Naive thymus-derived CD4-positive, alpha-beta T cell (primary cell): ENCODE measurements around the gene LENG1. TPM values are rescaled to one million over a fixed set of nuclear protein-coding genes. Genes with fewer than 3 reads are reported as not detected.

Source experiments
- ATAC-seq: fragments of 150-1000 bp; cut with Tn5 transposase; 2 replicates; pipeline ENCODE4 v1.10.0; 2021; ENCODE audit warnings: mild to moderate bottlenecking, moderate library complexity
- CTCF ChIA-PET: fragments of 350-600 bp; sonication (Branson Sonifier 250); formaldehyde crosslinking; loops from one replicate; lab custom pipeline; 2021; ENCODE audit warnings: antibody characterized with exemption; lab: Charles Lee
- POLR2A ChIA-PET: fragments of 350-600 bp; sonication (Branson Sonifier 250); formaldehyde crosslinking; loops from one replicate; lab custom pipeline; 2021; ENCODE audit warnings: antibody characterized with exemption, inconsistent platforms; lab: Charles Lee
- DNase-seq, 9 donors: peaks; one replicate each; pipeline versions ENCODE4 v3.0.0 to v3.0.0-alpha.2; 2020 to 2022; ENCODE audit warnings: mixed read lengths in 1 of 9
- H3K27ac ChIP-seq: one replicate; pipeline ENCODE4 v1.7.0; 2013; ENCODE audit warnings: mild to moderate bottlenecking, low read depth, low read length, moderate library complexity
- H3K27me3 ChIP-seq, 2 donors: one replicate each; pipeline ENCODE4 v1.7.0; 2013; ENCODE audit warnings: low read length in 2 of 2, mild to moderate bottlenecking in 2 of 2, moderate library complexity in 2 of 2; ENCODE audit not compliant: control insufficient read depth in 2 of 2, insufficient read depth in 2 of 2
- H3K36me3 ChIP-seq, 3 experiments: 1 replicate in 2 of 3; 2 replicates in 1 of 3; pipeline ENCODE4 v1.7.0; 2013; ENCODE audit warnings: low read length in 3 of 3, mild to moderate bottlenecking in 3 of 3, moderate library complexity in 1 of 3; ENCODE audit not compliant: insufficient read depth in 3 of 3, control insufficient read depth in 2 of 3
- H3K4me1 ChIP-seq, 2 donors: one replicate each; pipeline ENCODE4 v1.7.0; 2013; ENCODE audit warnings: low read length in 2 of 2, mild to moderate bottlenecking in 2 of 2, moderate library complexity in 1 of 2; ENCODE audit not compliant: control insufficient read depth in 2 of 2, insufficient read depth in 2 of 2
- H3K4me3 ChIP-seq: 2 replicates; pipeline ENCODE4 v1.7.0; 2013; ENCODE audit warnings: mild to moderate bottlenecking, low read length
- H3K9me3 ChIP-seq, 3 experiments: 1 replicate in 2 of 3; 2 replicates in 1 of 3; pipeline ENCODE4 v1.7.0; 2013; ENCODE audit warnings: low read length in 3 of 3; ENCODE audit not compliant: control insufficient read depth in 2 of 3
- H3K27ac Mint-ChIP-seq, 9 donors: one replicate each; pipeline ENCODE4 v1.8.0; 2020 to 2022; ENCODE audit warnings: mixed read lengths in 9 of 9, mild to moderate bottlenecking in 8 of 9, moderate library complexity in 5 of 9, inconsistent platforms in 2 of 9
- H3K27me3 Mint-ChIP-seq, 5 donors: one replicate each; pipeline ENCODE4 v1.8.0; 2021 to 2022; ENCODE audit warnings: mixed read lengths in 5 of 5, mild to moderate bottlenecking in 1 of 5
- H3K36me3 Mint-ChIP-seq, 5 donors: one replicate each; pipeline ENCODE4 v1.8.0; 2020 to 2022; ENCODE audit warnings: mixed read lengths in 5 of 5, mild to moderate bottlenecking in 3 of 5, inconsistent platforms in 1 of 5
- H3K4me1 Mint-ChIP-seq, 7 donors: one replicate each; pipeline ENCODE4 v1.8.0; 2020 to 2022; ENCODE audit warnings: mixed read lengths in 7 of 7, mild to moderate bottlenecking in 3 of 7, inconsistent platforms in 1 of 7
- H3K4me3 Mint-ChIP-seq, 10 donors: one replicate each; pipeline ENCODE4 v1.8.0; 2020 to 2022; ENCODE audit warnings: mild to moderate bottlenecking in 10 of 10, mixed read lengths in 10 of 10, moderate library complexity in 6 of 10, inconsistent platforms in 2 of 10
- H3K9me3 Mint-ChIP-seq, 11 donors: one replicate each; pipeline ENCODE4 v1.8.0; 2020 to 2022; ENCODE audit warnings: mixed read lengths in 11 of 11, mild to moderate bottlenecking in 4 of 11, inconsistent platforms in 1 of 11, moderate library complexity in 1 of 11
- intact Hi-C, 2 donors: fragments of 100-400 bp; cut with micrococcal nuclease; formaldehyde crosslinking; loops; one replicate each; pipeline ENCODE4 v1.15.1; 2023
- polyA plus RNA-seq, 2 donors: library from polyadenylated mRNA; unstranded; fragments of 300-500 nt; fragmentation: Illumina TruSeq; gene quantifications; one replicate each; pipeline ENCODE4 v1.2.3, GENCODE V29; 2021
- total RNA-seq, 6 experiments: library from RNA in 5 of 6; stranded (reverse) in 5 of 6; gene quantifications; 1 replicate in 5 of 6; 2 replicates in 1 of 6; pipeline ENCODE4 v1.2.3 and lab custom pipeline; 2021 to 2026

The LENG1 gene
- total and polyA plus RNA-seq, 7 experiments from 2014 or later, result 7.1 to 20.4 (median 11.9) TPM

GRCh38 chr19:54124393-54124792 lies 35.1 kb downstream of the LENG1 start:
- Histone ChIP-seq H3K4me1 (no peaks in the 10 kb centered on the region), H3K9me3 (no peaks in the 10 kb centered on the region), H3K27me3 (no peaks in the 10 kb centered on the region), H3K27ac (no peak overlapping the region), H3K4me3 (no peak overlapping the region), H3K36me3 (peaks cover 9 to 98% (median 24%) of the 10 kb centered on the region in 3 experiments)
- DNase-seq (no peak), ATAC-seq (no peak)
- Mint-ChIP-seq H3K36me3 (peaks cover 10 to 39% (median 14%) of the 10 kb centered on the region in 5 donors), H3K4me3 (no peak overlapping the region), H3K27ac (no peak overlapping the region), H3K27me3 (no peaks in the 10 kb centered on the region), H3K4me1 (no peaks in the 10 kb centered on the region), H3K9me3 (no peaks in the 10 kb centered on the region)
- ChIA-PET POLR2A (interaction anchor here (1.9 kb wide), 1 partner anchor 9 kb away, joined by 11 read pairs; the partner anchor contains the start of genes PRPF31 and TFPT), CTCF (no interaction called here)
- intact Hi-C loops, result no loop called here

- Histone ChIP-seq H3K27me3 (no peaks in the 10 kb centered on the region), H3K36me3 (peaks cover 6 to 97% (median 24%) of the 10 kb centered on the region in 3 experiments), H3K27ac (no peak overlapping the region), H3K9me3 (no peaks in the 10 kb centered on the region), H3K4me1 (no peaks in the 10 kb centered on the region), H3K4me3 (no peak overlapping the region)
- POLR2A ChIA-PET, result interaction anchor here (1.4 to 1.9 kb wide), 2 partner anchors 8 to 13 kb away, joined by 3 to 11 read pairs; partner anchors contain the start of genes PRPF31 and TFPT
- no peak for DNase-seq
- CTCF ChIA-PET, result no interaction called here
- Mint-ChIP-seq H3K9me3 (no peaks in the 10 kb centered on the region), H3K4me1 (no peaks in the 10 kb centered on the region), H3K36me3 (peaks cover 10 to 39% (median 14%) of the 10 kb centered on the region in 5 donors), H3K4me3 (no peak overlapping the region), H3K27ac (no peak overlapping the region), H3K27me3 (no peaks in the 10 kb centered on the region)
- ATAC-seq, result no peak
- intact Hi-C loops, result no loop called here
Measured at GRCh38 chr19:54123682-54124081, 35.8 kb downstream of the LENG1 start.

GRCh38 chr19:54121259-54121658 lies 38.3 kb downstream of the LENG1 start:
- no peaks in the 10 kb centered on the region for H3K9me3 Mint-ChIP-seq
- CTCF ChIA-PET, result no interaction called here
- peaks cover 6 to 79% (median 18%) of the 10 kb centered on the region in 3 experiments for H3K36me3 ChIP-seq
- peaks cover 3 to 40% (median 9%) of the 10 kb centered on the region in 5 donors for H3K36me3 Mint-ChIP-seq
- no peaks in the 10 kb centered on the region for H3K27me3 Mint-ChIP-seq
- peaks cover 0 to 10% of the 10 kb centered on the region in 2 donors for H3K4me1 ChIP-seq
- no peak overlapping the region for H3K4me3 Mint-ChIP-seq
- H3K27ac Mint-ChIP-seq, result no peak overlapping the region
- no peaks in the 10 kb centered on the region for H3K27me3 ChIP-seq
- H3K27ac ChIP-seq, result no peak overlapping the region
- POLR2A ChIA-PET, result no interaction called here
- DNase-seq (no peak), ATAC-seq (no peak)
- H3K4me3 ChIP-seq, result no peak overlapping the region
- H3K9me3 ChIP-seq, result no peaks in the 10 kb centered on the region
- H3K4me1 Mint-ChIP-seq, result peaks cover 5 to 19% (median 11%) of the 10 kb centered on the region in 7 donors
- intact Hi-C loops, result no loop called here

- H3K9me3 ChIP-seq, result no peaks in the 10 kb centered on the region
- CTCF ChIA-PET, result interaction anchor here (0.6 to 1.5 kb wide), 5 partner anchors 17 to 151 kb away, joined by 3 to 4 read pairs (median 3); no protein-coding TSS in a partner anchor
- ATAC-seq, result peak; percentile 92
- Mint-ChIP-seq H3K36me3 (peaks cover 7 to 20% (median 14%) of the 10 kb centered on the region in 5 donors), H3K4me3 (peak within 1 kb of the TSS; percentile 86 to 96 (median 94)), H3K4me1 (peaks cover 23 to 48% (median 42%) of the 10 kb centered on the region in 7 donors), H3K27ac (peak within 1 kb of the TSS; percentile 88 to 97 (median 94)), H3K27me3 (peaks cover 0 to 2% (median 0%) of the 10 kb centered on the region in 5 donors), H3K9me3 (peaks cover 0 to 5% (median 0%) of the 10 kb centered on the region in 11 donors)
- intact Hi-C loops, result loop anchor here (1.0 to 10.0 kb wide), 14 partner anchors 13 to 1002 kb away; partner anchors contain the start of genes CNOT3 (in 2 of the 2), LENG1 (in 2 of the 2), NDUFA3 (in 2 of the 2) and PPP1R12C (in 2 of the 2)
- H3K27me3 ChIP-seq, result no peaks in the 10 kb centered on the region
- H3K36me3 ChIP-seq, result peaks cover 0 to 33% (median 6%) of the 10 kb centered on the region in 3 experiments
- peak within 1 kb of the TSS; percentile 88 for H3K27ac ChIP-seq
- POLR2A ChIA-PET, result interaction anchor here (0.8 to 5.0 kb wide), 17 partner anchors 9 to 1293 kb away, joined by 3 to 86 read pairs (median 4); partner anchors contain the start of genes CNOT3, LENG1, LENG8 and MBOAT7
- DNase-seq, result peak; percentile 80 to 98 (median 97)
- H3K4me3 ChIP-seq, result peak within 1 kb of the TSS; percentile 94
- peaks cover 11 to 20% of the 10 kb centered on the region in 2 donors for H3K4me1 ChIP-seq
Measured at GRCh38 chr19:54115109-54116063, 44.1 kb downstream of the LENG1 start, which contains the start of the genes PRPF31 and TFPT. Gene PRPF31 (plus strand): TSS chr19:54115754. CDS start chr19:54118279, 2,525 bp downstream. Gene TFPT (minus strand): TSS chr19:54115657. CDS start chr19:54115269, 388 bp downstream.

DNA sequence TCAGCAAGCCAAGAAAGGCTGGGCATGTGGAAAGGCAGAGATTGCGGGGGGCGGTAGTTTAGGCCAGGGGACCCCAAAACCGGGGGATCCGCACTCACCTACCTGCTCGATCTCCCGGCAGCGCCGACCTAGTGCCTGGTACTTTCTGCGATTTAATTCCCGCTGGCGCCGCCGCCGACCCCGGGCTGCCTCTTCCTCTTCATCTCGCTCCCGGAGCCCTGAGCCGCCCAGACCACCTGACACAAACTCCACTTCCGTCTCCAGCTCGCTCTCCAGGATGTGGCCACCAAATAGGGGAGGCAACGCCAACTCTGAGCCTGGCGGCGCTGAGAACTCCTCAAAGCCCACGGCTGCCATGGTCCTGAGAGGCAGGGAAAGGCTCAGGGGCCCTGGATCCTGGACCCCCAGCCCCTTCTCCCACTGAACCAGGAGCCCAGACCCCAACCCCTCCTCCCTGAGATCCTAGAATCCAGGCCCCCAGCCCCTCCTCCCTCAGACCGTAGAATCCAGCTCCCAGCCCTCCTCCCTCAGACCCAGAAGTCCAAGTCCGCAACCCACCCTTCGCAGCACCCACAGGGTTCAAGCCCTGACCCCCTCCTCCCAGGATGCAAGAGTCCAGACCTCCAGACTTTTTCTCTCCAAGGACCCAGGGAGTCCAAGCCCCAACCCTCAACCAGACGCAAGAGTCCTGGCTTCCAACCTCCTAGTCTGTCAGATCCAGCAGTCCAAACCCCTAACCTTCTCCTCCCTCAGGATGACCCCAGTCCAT lies 45.0 kb downstream of the LENG1 start:
- Mint-ChIP-seq H3K36me3 (peaks cover 3 to 22% (median 9%) of the 10 kb centered on the region in 5 donors), H3K27me3 (peaks cover 0 to 2% (median 0%) of the 10 kb centered on the region in 5 donors), H3K27ac (peak overlapping the region; percentile 88 to 97 (median 94)), H3K4me3 (peak overlapping the region; percentile 86 to 96 (median 94)), H3K4me1 (peaks cover 23 to 48% (median 42%) of the 10 kb centered on the region in 7 donors), H3K9me3 (peaks cover 0 to 5% (median 0%) of the 10 kb centered on the region in 11 donors)
- CTCF ChIA-PET, result interaction anchor here (0.9 to 1.5 kb wide), 3 partner anchors 12 to 22 kb away, joined by 3 read pairs; no protein-coding TSS in a partner anchor
- H3K36me3 ChIP-seq, result peaks cover 4 to 33% (median 10%) of the 10 kb centered on the region in 3 experiments
- DNase-seq, result peak in 8 of 9 donors; percentile 39 to 49 (median 45)
- H3K9me3 ChIP-seq, result no peaks in the 10 kb centered on the region
- peak; percentile 21 for ATAC-seq
- intact Hi-C loops, result loop anchor here (1.0 to 10.0 kb wide), 14 partner anchors 12 to 1003 kb away; partner anchors contain the start of genes CNOT3 (in 2 of the 2), LENG1 (in 2 of the 2), NDUFA3 (in 2 of the 2) and PPP1R12C (in 2 of the 2)
- H3K4me3 ChIP-seq, result peak overlapping the region; percentile 94
- POLR2A ChIA-PET, result interaction anchor here (0.5 to 5.0 kb wide), 17 partner anchors 10 to 1294 kb away, joined by 3 to 86 read pairs (median 4); partner anchors contain the start of genes CNOT3, LENG1, MBOAT7 and MYADM
- H3K27ac ChIP-seq, result peak overlapping the region; percentile 88
- peaks cover 11 to 20% of the 10 kb centered on the region in 2 donors for H3K4me1 ChIP-seq
- no peaks in the 10 kb centered on the region for H3K27me3 ChIP-seq
